IMR-90 (cell line): ENCODE results near the gene ZNF608.

ENCODE experiments used
- CEBPB ChIP-seq: IDR thresholded peaks from 2 replicates; pipeline ENCODE4 v1.6.1; 2012; ENCODE audit warnings: low read depth, low read length, improper control_type of control experiment
- FOS ChIP-seq: fragments of 150-350 bp; IDR thresholded peaks from 2 replicates; pipeline ENCODE4 v1.6.1; 2016; ENCODE audit warnings: low read depth, low read length
- TF ChIP-seq, protein P1 (sequence below): conservative IDR thresholded peaks from 2 replicates; pipeline ENCODE4 v1.5.1; 2012; ENCODE audit warnings: mild to moderate bottlenecking, low read depth, low read length, improper control_type of control experiment

DNA sequence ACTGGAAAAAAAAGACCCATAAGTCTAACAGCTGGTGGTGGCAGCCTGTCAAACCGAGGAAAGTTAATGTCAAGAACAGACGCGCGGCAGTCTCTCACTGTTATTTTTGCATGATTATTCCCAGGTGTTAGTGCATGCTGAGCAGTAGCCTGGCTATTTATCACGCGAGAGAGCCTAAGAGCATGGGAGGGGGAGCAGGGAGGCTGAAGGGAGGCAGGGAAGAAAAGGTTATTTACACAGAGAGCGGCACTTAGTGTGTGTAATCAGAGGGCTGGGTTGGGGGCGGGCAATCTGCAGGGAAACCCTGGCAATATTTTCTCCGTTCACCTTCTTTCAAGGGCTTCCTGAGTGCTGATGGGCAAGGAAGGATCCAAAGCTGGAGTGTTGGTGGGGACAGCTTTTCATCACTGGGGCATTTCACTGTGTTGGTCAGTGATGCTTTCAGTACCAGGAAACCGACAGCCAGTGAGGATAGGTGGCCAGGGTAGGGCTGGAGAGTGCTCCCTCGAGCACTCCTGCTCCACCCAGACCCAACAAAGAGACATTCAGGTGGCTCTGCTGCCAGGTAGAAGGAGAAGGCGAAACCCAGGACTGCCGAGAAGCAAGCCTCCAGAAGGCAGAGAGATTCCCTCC, 39.6 kb downstream of the ZNF608 start:
- no peak for TF ChIP-seq CEBPB
- TF ChIP-seq, protein P1, sequence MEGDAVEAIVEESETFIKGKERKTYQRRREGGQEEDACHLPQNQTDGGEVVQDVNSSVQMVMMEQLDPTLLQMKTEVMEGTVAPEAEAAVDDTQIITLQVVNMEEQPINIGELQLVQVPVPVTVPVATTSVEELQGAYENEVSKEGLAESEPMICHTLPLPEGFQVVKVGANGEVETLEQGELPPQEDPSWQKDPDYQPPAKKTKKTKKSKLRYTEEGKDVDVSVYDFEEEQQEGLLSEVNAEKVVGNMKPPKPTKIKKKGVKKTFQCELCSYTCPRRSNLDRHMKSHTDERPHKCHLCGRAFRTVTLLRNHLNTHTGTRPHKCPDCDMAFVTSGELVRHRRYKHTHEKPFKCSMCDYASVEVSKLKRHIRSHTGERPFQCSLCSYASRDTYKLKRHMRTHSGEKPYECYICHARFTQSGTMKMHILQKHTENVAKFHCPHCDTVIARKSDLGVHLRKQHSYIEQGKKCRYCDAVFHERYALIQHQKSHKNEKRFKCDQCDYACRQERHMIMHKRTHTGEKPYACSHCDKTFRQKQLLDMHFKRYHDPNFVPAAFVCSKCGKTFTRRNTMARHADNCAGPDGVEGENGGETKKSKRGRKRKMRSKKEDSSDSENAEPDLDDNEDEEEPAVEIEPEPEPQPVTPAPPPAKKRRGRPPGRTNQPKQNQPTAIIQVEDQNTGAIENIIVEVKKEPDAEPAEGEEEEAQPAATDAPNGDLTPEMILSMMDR, result no peak
- no peak for TF ChIP-seq FOS
